Stimulated activated CD8-positive, alpha-beta memory T cell treated with anti-CD3 and anti-CD28 coated beads, Interleukin-15, amount 100 ng/mL, for 48 hours (primary cell): ENCODE results near the gene STAM.

Experiments used
- DNase-seq, 2 donors: peaks; one replicate each; pipeline ENCODE4 v3.0.0-alpha.2; 2020; ENCODE audit warnings: low read depth in 2 of 2

Gene STAM

GRCh38 chr10:17647326-17647725, 3.4 kb downstream of the STAM start:
- DNase-seq, result no peak

GRCh38 chr10:17648243-17649035, 4.5 kb downstream of the STAM start:
- peak; percentile 61 to 70 for DNase-seq

GRCh38 chr10:17649052-17649451, 5.1 kb downstream of the STAM start:
- DNase-seq, result no peak

DNA sequence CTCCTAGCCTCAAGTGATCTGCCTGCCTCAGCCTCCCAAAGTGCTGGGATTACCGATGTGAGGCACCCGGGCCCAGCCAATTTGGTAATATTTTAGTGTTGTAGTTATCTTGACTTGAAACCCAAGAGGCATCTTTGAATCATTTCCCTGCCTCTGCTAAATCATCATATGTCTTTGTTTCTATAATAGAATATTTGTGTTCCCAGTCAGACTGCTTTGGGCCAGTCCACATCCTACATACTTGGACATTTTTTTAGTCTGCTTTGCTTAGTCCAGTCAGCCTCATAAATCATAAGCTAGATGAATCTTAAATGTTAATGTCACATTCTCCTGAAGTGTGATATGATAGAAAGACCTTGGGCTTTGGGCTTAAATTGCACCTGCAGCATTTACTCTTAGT, 5.9 kb downstream of the STAM start:
- no peak for DNase-seq

GRCh38 chr10:17650416-17650815, 6.5 kb downstream of the STAM start:
- no peak for DNase-seq

DNA sequence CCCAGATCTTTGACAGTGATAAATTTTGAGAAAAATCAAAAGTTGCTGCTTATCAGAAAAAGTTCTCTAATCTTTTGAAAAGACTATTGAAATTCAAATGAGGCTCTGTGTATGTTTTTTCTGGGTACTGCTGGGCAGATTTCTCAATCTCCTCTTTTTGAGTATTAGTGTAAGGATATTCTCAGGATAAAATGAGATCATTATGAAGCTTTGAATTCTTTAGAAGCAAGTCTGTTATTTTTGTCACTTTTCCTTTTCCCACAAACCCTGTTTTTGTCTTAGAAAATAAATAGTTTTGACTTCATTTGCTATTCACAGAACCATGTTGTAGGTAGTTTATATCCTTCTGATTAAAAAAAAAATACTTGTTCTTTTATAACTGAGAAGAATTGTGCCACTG, 7.9 kb downstream of the STAM start:
- no peak for DNase-seq

- no peak for DNase-seq
Observed at GRCh38 chr10:17652585-17652984, 8.6 kb downstream of the STAM start.

DNA sequence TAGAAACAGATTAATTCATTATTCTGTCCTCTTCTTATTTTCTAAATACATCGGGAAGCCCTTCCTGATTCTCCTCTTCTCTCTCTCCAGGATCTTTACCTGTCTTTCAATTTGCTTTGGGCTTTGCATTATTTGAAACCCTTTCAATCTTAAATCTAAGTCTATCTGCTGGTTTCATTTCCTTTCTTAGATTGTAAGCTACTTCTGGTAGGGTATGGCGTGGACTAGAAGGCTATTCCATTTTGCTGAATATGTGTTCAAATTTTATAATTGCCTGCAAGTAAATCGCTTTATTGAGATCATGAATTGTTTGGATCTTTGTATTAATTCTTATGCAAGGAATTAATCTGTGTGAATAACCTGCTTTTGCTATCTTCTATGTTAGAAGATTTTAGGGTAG, 11.1 kb downstream of the STAM start:
- no peak for DNase-seq

DNA sequence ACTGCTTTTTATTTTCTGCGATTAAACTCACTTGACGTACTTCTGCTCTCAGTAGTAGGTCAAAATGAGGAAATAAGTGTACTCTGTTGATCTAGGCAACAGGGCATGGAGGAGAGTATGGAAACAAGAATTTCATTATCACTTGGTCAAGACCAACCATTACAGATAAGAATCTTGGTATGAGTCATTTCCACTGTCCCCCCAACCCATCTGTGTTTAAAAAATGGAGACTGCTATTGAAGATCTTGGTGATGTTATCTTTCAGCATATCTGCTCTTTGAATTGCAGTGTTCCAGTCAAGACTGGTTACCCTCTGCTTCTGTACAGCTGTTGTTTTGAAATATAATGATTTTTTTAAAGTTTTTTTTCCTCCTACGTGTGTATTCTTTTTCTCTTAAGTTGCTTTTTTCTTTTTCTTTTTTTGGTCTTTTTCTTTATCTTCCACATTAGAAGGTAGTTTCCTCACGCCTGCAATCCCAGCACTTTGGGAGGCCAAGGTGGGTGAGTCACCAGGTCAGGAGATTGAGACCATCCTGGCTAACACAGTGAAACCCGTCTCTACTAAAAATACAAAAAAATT, 11.7 kb downstream of the STAM start:
- no peak for DNase-seq

GRCh38 chr10:17657103-17657500, 13.2 kb downstream of the STAM start:
- no peak for DNase-seq

GRCh38 chr10:17659365-17659764, 15.4 kb downstream of the STAM start:
- DNase-seq, result no peak

DNA sequence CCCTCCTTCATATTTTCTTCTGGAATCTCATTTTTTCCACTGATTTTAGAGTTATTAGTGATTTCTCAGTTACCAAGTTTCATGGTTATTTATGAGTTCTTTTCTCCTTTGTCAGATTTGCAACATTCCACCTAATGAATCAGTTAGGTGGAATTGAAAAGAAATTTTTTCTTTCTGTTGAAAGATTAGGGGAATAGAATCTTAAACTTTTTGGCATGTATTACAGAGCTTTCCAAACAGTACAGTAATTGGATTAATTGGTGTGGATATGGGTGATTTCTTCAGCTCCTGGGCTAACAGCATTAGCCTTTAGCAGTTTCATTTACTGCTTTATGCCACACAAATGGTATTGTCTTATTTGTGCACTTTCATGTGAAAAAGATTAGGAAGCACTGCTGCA, 17.0 kb downstream of the STAM start:
- no peak for DNase-seq

GRCh38 chr10:17661510-17661909, 17.6 kb downstream of the STAM start:
- no peak for DNase-seq

DNA sequence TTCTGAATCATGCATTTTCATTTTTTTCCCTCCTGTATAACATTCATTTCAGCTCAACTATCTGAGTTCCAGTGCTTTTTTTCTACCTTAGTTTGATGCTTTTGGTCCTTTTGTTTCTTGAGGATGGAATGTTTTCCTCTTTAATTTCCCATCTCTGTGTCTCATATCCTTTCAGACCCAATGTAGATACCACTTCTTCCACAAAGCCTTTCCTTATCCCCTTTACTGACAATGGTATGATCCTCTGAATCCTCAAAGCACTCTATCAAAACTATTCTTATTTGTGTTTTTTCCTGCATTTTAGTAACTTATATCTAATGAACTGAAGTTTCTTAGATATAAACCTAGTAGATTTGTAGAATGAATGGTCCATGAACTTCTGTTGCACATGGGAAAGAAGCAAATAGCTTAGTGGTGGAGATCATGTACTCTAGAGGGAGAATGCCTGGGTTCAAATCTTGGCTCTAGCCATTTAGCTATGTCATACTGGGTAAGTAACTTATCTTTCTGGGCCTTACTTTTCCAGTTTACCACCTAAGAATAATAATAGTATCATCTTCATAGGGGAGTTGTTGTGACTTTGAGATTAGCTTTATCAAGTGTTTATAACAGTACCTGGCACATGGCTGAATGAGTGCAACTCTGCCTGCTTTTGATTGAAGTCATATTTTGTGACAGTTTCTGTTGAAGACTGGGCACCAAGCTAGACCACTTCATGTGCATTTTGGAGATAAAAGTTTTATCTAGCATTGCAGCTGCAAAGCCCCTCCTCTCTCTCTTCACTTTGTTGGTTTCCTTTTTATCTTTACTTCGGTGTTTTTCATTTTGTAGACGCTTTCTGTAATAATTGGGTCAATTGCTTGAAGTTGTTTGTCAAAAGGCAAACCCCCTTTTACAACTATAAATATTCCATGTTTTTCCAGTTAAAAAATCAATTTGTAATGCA, 18.5 kb downstream of the STAM start:
- no peak for DNase-seq

GRCh38 chr10:17663450-17663849, 19.5 kb downstream of the STAM start:
- DNase-seq, result no peak

DNA sequence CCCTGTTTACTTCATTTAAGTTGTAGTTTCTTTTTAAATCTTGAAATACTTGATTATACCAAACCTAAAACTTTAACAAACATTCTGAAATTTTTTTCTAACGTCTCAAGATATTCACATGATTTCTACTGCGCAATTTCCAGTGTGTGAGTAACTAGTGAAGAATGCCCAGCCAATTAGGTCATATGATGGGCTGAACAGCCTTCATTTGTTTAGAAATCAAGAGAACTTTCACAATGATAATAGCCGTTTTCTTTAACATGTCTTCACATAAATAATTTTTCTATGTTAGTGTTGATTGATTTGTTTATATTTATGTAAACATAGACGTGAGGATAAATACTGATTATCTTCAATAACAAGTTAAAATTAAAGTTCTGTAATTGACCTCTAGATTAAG, 21.8 kb downstream of the STAM start:
- DNase-seq, result no peak

DNA sequence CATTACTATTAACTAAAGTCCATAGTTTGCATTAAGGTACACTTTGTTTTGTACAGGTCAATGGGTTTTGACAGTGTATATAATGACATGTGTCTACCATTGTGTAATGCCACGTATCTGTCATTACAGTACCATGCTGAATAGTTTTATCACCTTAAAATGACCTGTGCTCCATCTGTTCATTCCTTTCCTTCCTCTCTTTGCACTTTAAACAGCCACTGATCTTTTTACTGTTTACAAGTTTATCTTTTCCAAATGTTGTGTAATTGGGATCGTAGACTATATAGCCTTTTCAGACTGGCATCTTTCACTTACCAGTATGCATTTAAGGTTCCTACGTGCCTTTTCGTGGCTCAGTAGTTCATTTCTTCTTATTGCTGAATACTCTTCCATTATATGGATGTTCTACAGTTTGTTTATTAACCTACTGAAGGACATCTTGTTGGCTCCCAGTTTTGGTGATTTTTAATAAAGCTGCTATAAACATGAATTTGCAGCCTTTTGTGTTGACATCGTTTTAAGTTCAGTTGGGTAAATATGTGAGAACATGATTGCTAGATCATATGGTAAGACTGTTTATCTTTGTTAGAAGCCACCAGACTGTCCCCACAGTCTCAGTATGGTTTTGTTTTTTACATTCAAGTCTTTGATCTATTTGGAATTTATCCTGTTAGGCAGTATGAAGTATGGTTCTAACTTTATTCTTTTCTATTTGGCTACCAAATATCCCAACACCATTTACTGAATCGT, 24.7 kb downstream of the STAM start:
- DNase-seq, result no peak

DNA sequence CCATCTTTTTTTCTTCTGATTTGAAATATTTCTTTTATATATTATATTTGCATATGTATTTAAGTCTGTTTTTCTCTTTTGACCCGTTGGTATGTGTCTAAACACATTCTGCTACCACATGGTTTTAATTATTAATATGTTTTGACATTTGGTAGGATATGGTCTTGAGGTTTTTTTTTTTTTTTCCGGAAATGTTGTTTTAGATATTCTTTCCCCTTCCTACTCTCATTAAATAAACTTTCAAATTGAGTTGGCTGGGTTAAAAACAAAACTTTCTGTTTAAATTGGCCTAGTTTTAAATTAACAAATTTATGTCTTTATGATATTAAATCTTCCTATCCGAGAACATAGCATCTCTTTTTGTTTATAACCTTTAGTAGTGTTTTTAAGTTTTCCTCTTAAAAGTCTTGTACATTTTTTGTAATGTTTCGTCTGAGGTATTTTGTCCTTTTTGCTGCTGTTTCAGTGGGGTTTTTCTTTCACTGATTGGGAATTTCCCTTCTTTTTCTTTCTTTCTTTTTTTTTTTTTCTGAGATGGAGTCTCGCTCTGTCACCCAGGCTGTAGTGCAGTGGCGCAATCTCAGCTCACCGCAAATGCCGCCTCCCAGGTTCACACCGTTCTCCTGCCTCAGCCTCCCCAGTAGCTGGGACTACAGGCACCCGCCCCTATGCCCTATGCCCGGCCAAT, 25.4 kb downstream of the STAM start:
- peak; percentile 28 to 34 for DNase-seq

DNA sequence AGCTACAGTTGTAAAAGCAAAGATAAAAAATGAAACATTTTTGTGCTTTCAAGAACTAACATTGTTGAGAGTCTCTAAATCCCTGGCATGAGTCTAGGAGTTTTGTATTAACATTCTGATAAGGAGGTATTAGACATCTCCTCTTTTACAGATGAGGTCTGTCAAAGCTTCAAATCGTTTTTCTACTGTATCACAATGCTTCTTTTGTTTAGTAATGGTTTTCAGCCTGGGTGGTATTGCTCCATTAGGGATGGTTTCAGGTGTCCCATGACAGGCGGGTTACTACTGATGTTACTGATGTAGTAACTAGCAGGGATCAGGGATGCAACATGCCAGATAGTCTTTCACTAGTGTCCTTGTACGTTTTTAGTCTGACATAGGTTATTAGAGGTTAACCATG, 27.4 kb downstream of the STAM start:
- no peak for DNase-seq

DNA sequence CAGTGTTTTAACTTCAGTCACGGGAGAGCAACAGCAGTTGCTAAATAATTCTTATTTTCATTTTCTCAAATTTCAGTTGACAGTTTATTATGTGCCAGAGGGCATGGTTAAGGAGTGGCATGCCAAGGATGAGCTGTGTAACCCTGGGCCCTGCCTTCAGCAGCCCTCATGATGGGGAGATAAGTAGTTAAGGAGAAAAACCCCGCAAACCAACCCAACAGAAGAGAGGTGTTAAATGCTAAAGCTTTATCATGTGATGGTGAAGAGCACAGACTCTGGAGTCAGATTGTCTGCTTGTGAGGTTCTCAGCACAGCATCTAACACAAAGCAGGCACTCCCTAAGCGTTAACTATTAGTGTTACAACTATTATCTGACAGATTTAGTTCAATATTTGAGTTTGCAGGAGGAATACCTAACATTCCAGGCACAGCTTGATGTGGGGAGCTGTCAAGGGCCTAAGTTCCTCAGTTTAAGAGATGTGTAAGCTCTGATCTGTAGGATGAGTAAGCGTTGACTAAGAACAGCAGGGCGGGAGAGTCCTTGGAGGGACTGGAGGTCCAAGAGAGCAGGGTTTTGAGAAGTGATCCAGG, 29.6 kb downstream of the STAM start:
- no peak for DNase-seq

DNA sequence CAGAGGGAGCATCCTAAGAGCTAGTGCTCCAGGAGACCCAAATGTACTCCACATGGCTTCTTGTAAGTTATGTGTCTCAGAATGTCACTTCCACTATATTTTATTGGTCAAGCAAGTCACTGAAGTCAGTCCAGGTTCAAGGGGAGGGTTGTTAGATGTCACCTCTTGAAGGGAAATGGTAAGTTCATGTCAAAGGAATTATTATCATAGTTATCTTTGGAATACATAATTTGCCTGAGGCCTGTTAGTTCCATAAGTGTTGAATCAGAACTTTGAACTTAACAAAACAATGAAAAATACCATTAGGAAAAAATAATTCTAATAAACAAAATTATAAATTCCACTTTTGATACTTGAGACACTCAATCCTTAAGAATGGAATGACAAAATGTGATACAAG, 30.6 kb downstream of the STAM start:
- DNase-seq, result no peak
